ENCODE results near the gene ELMOD1. TPM values are rescaled to one million over a fixed set of nuclear protein-coding genes. Genes with fewer than 3 reads are reported as not detected.
A peak's percentile ranks its signal among the peaks of the same experiment; 100 is the strongest.

Gene ELMOD1
- total RNA-seq, 2 donors from 2014 or later: 0.22 TPM; not detected in 1

GRCh38 chr11:107676336-107677057, 85.5 kb downstream of the ELMOD1 start:
- no peak for ATAC-seq
- DNase-seq: no peak
- intact Hi-C loops (cut with DNase I, micrococcal nuclease): no loop called here

- DNase-seq (no peak), ATAC-seq (no peak)
- intact Hi-C loops (cut with DNase I, micrococcal nuclease): no loop called here
These were observed 87.1 kb downstream of the ELMOD1 start for GRCh38 chr11:107677924-107678631.

DNA sequence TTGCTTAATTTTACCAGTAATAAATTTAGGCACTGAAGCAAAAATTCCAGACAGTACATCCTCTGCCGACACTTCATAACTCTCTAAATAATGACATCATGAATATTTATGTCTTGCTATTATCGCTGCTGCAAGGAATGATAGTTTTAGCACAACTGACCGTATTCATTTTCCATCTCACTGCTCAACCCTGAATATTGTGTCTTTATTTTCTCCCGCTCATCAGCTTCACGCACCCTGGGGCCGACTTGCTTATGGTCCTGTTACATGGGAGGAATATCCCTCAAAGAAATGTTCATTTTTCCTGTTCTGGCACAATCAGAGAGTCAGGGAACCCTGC, 87.7 kb downstream of the ELMOD1 start:
- ATAC-seq (no peak), DNase-seq (no peak)
- intact Hi-C loops (cut with DNase I, micrococcal nuclease): no loop called here

DNA sequence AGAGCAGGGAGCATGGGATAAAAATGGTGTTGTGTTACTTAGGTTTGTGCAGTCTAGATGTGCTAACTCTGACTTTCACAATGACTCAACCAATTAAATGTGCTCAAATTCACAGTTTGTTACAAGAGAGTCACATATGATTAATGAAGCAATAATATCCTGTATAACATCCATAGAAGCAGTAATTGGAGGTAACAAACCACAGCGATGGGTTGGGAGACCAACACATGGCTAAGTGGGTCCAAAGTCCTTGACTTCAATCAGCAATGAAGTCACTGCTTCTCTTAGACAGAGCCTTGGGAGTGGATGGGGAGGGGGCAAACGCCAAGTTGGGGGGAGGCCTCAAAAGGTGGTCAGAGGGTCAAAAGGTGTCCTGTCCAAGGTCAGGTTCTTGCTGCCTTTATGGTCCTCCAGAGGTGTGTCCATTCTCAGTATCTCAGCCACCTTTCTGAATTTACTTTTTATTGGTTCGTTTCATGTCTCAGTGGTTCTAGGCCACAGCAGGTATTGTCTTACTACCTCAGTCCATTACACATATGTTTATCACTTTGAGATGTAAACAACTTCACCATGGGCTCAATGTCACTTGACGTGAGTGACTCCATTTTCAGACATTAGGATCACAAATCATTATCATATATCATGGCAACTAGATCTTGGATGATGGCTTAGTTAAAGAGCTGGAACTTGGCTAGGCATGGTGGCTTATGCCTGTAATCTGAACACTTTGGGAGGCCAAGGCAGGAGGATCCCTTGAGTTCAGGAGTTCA, 88.5 kb downstream of the ELMOD1 start:
- ATAC-seq: no peak
- intact Hi-C loops (cut with DNase I, micrococcal nuclease): no loop called here
- no peak for DNase-seq

GRCh38 chr11:107682171-107682570, 91.2 kb downstream of the ELMOD1 start:
- no peak for ATAC-seq
- DNase-seq: no peak
- intact Hi-C loops (cut with DNase I, micrococcal nuclease): no loop called here

- intact Hi-C loops (cut with DNase I, micrococcal nuclease): no loop called here
- DNase-seq (no peak), ATAC-seq (no peak)
These were observed 91.6 kb downstream of the ELMOD1 start for GRCh38 chr11:107682572-107682971.

GRCh38 chr11:107683061-107683460, 92.1 kb downstream of the ELMOD1 start:
- no peak for ATAC-seq
- DNase-seq: no peak
- intact Hi-C loops (cut with DNase I, micrococcal nuclease): no loop called here

- ATAC-seq: no peak
- intact Hi-C loops (cut with DNase I, micrococcal nuclease): no loop called here
- DNase-seq: no peak
These were observed 92.9 kb downstream of the ELMOD1 start for GRCh38 chr11:107683807-107684206.

- DNase-seq (no peak), ATAC-seq (no peak)
- intact Hi-C loops (cut with DNase I, micrococcal nuclease): loop anchor here in 1 of 2 donors (5.0 kb wide), 1 partner anchor 111 kb away; no protein-coding TSS in a partner anchor
These were observed 97.5 kb downstream of the ELMOD1 start for GRCh38 chr11:107688322-107688918.

DNA sequence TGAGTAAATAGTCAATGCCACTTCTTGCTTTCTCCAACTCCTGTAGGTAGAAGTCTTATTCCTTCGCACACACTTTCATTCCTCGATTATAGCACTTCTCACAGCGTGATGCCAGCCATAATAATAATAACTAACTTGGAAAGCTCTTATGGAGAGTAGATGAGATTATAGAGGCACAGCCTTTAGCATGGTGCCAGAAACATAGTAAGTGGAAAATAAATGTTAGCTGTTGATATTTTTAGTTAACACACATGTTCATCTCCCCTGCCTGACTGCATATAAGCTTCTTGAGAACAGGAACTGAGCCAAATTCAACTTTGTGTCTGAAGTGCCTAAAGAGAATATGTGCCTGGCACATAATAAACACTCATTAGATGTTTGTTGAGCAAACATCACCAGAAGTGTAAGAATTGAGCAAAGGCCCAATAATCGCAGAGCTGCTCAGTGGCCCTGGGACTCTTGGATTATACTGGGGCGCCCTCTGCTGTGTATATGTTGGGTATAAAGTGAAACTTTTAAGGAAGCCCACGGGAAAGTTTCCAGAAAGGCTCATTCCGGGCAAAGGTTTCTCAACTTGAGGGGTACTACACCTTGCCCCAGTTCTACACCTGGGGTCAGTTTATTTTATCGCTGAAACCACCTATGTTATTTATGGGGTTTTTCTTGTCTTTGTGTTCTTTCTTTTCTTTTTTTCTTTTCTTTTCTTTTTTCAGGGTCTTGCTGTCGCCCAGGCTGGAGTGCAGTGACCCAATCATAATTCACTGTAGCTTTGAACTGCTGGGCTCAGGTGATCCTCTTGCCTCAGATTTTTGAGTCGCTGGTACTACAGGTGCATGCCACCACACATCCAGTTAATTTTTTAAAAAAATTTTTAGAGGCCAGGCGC, 98.6 kb downstream of the ELMOD1 start:
- peak in 1 of 2 donors; percentile 77 for DNase-seq
- intact Hi-C loops (cut with DNase I, micrococcal nuclease): loop anchor here in 1 of 2 donors (5.0 kb wide), 1 partner anchor 112 kb away; no protein-coding TSS in a partner anchor

DNA sequence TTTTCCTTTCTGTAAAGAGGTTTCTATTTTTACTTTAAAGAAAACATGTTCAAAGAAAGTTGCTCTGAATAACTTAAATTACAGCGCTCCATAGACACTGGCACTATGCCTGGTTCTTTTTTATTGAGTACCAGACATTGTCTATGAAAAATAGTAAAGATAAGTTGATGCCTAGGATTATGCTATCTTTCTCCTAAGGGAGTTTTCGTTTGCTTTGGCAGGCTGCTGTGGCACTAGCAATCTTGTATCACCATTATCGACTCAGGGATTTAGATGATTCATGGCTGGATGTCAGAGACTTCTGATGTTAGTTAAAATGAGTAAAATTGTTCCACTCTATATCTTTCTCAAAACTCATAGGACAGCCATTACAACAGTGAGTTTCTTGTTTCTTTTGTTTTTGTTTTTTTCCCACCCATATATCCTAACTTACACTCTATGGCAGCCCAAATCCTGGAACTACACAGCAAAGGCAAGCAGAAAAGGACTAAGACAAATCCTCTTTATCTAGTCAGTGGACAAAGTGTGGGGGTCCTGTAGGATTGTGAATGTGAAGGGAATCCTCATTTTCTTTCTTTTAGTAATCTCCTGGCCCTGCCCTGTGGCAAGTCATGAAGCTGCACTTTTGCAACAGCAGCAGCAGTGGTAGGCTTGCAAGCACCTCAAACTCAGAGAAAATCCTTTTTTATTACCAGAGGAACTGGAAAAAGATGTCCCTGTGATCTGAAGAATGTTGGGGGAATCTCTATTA, 100.2 kb downstream of the ELMOD1 start:
- no peak for ATAC-seq
- DNase-seq: no peak
- intact Hi-C loops (cut with DNase I, micrococcal nuclease): no loop called here

More for the DNA sequence above, 98.6 kb downstream of the ELMOD1 start:
- peak; percentile 77 for ATAC-seq

DNA sequence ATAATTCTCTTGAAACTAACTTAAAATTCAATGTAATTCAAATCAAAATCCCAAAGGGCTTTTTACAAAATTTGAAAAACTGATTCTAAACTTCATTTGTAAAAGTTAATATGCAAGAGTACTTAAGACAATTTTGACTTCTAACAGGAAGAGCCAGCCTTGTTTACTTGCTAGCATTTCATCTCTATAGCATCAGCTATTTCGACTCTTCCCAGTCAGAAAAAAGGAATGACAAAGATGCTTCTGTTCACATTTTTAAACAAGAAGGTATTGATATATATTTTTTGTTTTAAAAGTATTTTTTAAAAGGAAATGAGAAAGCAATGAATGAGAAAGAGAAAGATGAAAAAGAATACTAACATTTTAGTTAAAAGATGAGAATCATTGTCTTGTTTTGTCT, 104.5 kb downstream of the ELMOD1 start:
- ATAC-seq: no peak
- intact Hi-C loops (cut with DNase I, micrococcal nuclease): no loop called here
- DNase-seq: no peak

DNA sequence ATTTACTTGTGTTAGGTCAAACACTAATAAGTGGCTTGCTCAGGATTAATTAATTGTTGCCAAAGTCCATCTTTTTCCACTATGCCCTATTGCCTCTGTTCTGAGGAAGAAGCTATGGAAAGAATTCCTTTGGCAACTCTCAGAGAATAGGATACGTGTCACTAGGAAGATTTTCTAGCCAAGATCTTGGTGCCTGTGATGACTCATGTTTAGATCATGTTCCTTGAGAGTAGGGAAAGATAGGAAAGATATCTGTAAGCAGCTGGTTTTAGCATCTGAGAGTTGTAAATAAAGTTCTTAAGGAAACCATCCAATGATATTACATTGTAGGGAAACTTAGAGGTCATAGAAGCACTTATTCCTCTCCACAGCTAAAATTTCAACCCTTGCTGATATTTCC, 105.2 kb downstream of the ELMOD1 start:
- DNase-seq: no peak
- ATAC-seq: no peak
- intact Hi-C loops (cut with DNase I, micrococcal nuclease): no loop called here

DNA sequence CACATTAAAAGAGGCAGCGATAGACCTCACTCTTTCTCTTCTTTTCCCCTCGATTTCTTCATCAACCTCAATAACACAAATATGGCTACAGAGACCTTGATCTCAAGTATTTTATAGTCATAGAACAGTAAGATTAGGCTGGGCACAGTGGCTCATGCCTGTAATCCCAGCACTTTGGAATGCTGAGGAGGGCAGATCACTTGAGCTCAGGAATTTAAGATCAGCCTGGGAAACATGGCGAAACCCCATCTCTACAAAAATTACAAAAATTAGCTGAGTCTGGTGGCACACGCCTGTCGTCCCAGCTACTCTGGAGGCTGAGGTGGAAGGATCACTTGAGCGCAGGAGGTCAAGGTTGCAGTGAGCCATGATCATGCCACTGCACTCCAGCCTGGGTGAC, 106.3 kb downstream of the ELMOD1 start:
- intact Hi-C loops (cut with DNase I, micrococcal nuclease): no loop called here
- DNase-seq (no peak), ATAC-seq (no peak)

DNA sequence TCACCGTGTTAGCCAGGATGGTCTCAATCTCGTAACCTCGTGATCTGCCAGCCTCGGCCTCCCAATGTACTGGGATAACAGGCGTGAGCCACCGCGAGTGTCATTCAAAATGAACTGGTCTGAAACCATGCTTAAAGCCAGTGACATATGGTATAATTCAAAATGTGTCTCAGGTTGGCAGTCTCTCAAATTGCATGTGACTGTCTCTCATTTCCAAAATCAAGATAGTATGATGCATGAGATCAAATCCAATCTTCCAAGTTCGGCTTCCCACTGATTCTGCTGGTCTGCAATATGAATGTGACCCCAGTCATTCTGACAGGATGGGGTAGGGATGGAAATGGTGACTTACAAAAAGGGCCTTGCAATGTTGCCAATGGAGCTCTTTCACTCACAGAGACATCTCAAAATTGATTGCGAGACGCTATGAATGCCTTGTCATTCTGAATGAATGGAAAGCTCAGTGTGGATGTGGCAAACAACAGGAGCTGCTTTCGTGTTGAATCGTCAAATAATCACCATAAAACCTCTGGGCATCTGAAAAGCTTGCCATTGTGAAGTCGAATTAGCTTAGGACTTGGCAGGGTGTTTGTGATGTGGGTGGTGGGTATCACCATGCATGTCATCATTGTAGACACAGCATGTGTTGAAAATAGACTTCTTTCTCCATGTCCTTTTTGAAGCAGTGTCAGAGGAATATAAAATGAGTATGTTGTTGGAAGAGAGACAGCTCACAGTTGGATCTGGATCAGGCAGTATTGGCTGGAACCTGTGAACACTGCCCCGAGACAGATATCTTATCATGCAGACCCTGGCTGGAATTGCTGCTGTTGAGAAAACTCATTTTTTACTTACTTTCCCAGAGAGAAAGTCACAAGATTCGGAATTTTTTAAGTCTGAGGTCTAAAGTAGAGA, 108.7 kb downstream of the ELMOD1 start:
- intact Hi-C loops (cut with DNase I, micrococcal nuclease): no loop called here
- ATAC-seq (no peak), DNase-seq (no peak)

- intact Hi-C loops (cut with DNase I, micrococcal nuclease): no loop called here
- no peak for ATAC-seq
- no peak for DNase-seq
These were observed 111.2 kb downstream of the ELMOD1 start for GRCh38 chr11:107702109-107702660.

- intact Hi-C loops (cut with DNase I, micrococcal nuclease): no loop called here
- no peak for DNase-seq
- ATAC-seq: no peak
These were observed 111.8 kb downstream of the ELMOD1 start for GRCh38 chr11:107702723-107703122.

Measured in left colon (tissue), 2 donors.